Measurements from ENCODE around the gene EED. TPM values are rescaled to one million over a fixed set of nuclear protein-coding genes. Genes with fewer than 3 reads are reported as not detected.

Gene EED
- total and polyA plus RNA-seq, 9 of the 15 experiments (the other 6 are each of a cell fraction or from before 2014, with no cell fraction given): 33.0 to 110 (median 55.1) TPM

DNA sequence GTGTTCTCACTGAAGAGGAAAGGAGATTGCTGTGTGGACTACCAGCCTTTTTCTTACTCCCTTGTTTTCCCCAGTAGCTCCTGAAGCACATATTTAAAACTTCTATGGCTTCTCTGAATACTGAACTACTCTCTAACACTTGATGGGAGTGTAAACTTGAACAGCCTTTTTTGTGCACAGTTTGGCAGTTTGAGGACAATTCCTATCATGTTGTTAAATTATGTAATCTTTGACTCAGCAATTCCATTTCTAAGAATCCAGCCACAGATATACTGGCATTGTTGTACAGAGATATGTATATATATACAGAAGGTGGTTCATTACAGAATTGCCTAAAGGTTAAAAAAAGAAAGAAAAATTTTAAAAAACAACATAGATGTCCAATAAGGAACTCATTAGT lies 47.1 kb upstream of the EED start (continued):
- no peak for TF ChIP-seq CTCFL (IDR thresholded peaks at IDR 0.05; ENCODE audit: borderline replicate concordance, insufficient read depth, low read depth, low read length, poor library complexity, severe bottlenecking)
- TF ChIP-seq ZNF318 (IDR thresholded peaks at IDR 0.05; ENCODE audit: borderline replicate concordance in 1 of 2, low read depth in 1 of 2): no peak
- no peak for TF ChIP-seq AFF4 (CRISPR knock-in tag; IDR thresholded peaks at IDR 0.05)
- TF ChIP-seq, protein P1, sequence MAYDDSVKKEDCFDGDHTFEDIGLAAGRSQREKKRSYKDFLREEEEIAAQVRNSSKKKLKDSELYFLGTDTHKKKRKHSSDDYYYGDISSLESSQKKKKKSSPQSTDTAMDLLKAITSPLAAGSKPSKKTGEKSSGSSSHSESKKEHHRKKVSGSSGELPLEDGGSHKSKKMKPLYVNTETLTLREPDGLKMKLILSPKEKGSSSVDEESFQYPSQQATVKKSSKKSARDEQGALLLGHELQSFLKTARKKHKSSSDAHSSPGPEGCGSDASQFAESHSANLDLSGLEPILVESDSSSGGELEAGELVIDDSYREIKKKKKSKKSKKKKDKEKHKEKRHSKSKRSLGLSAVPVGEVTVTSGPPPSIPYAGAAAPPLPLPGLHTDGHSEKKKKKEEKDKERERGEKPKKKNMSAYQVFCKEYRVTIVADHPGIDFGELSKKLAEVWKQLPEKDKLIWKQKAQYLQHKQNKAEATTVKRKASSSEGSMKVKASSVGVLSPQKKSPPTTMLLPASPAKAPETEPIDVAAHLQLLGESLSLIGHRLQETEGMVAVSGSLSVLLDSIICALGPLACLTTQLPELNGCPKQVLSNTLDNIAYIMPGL (CRISPR knock-in tag; IDR thresholded peaks at IDR 0.05): no peak
- TF ChIP-seq, protein P2, sequence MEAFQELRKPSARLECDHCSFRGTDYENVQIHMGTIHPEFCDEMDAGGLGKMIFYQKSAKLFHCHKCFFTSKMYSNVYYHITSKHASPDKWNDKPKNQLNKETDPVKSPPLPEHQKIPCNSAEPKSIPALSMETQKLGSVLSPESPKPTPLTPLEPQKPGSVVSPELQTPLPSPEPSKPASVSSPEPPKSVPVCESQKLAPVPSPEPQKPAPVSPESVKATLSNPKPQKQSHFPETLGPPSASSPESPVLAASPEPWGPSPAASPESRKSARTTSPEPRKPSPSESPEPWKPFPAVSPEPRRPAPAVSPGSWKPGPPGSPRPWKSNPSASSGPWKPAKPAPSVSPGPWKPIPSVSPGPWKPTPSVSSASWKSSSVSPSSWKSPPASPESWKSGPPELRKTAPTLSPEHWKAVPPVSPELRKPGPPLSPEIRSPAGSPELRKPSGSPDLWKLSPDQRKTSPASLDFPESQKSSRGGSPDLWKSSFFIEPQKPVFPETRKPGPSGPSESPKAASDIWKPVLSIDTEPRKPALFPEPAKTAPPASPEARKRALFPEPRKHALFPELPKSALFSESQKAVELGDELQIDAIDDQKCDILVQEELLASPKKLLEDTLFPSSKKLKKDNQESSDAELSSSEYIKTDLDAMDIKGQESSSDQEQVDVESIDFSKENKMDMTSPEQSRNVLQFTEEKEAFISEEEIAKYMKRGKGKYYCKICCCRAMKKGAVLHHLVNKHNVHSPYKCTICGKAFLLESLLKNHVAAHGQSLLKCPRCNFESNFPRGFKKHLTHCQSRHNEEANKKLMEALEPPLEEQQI (IDR thresholded peaks at IDR 0.05): peak; percentile 43; the same call in 1 of the 2 replicates
